GM18508 (cell line): ENCODE measurements around the gene HAGH.

Experiments
- ATAC-seq: cut with Tn5 transposase; IDR thresholded peaks from one replicate; pipeline ENCODE4 v1.9.1; 2021; ENCODE audit warnings: moderate number of reproducible peaks; ENCODE audit not compliant: insufficient read depth, unreplicated experiment

The HAGH gene

DNA sequence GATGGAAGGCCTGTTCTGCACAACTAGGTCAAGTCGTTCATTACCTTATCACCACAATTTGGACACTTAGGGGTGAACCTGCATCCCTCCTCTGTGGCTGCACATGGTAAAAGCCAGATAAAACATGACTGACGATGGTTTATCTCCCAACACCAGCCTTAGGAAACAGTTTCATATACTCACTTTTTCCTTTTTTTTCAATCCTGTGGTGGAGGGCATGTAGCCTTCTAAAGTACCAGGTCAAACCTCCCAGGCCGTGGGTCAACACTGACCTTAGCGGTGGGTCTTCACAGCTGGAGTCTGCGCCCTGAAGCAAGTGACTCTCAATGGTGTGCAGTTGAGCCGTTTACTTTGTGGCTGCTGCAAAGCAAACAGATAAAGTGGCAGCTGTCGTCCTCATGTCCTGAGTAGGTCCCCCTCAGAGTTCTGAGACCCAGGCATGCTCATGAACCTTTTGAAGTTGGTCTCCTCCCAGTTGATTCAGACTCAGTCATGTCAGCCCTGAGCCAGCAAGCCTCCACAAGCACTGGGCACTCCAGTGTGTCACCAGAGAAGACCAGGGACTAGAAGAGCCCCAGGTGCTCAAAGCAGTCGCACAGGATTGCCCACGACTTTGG lies 6.3 kb upstream of the HAGH start:
- no peak for ATAC-seq

DNA sequence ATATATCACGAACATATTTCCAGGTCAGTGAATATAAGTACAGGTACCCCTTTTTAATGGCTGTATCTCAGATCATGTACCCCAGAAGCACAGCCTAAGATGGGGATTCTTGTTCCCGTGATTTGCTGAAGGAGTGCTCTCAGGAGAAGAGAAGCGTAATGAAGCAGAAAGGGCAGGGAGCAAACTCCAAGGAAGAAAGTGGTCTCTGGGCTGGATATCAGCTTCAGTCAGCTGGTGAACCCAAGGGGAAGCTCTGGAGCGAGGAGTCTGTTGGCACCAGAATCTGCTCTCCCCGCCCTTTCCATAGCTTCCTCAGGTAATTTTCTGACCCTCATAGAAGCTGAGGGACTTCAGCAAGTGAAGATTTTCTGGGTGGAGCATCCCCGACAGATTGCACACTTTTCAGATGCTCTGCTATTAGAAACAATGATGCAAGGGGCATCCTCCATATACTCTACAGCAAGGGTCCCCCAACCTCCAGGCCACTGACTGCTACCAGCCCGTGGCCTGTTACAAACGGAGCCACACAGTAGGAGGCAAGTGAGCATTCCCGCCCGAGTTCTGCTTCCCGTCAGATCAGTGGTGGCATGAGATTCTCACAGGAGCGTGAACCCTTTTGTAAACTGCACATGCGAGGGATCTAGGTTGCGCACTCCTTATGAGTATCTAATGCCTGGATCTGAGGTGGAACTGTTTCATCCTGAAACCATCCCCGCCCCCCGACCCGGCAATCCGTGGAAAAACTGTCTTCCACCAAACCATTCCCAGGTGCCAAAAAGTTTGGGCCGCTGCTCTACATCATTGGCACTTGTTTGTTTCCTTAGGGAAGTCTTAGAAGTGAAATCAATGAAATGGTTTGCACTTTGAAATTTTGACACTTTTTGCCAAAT lies 4.8 kb upstream of the HAGH start:
- ATAC-seq: no peak

DNA sequence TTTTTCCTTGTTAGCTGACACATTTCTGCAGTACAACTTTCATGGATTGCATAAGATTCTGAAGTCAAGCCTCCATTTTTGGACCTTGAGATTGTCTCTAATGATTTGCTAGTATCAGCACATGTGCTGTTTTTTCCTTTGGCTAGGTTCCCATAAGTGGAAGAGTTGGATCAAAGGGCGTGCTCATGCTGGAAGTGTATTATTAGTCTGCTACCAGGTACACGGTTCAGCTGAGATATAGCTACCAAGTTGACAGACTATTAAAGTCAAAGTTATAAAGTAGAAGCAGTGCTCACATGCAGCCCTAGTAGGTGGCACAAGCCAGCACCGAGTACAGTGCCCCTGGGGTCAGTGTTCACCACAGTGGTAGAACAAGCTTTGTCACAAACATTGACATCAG lies 3.6 kb upstream of the HAGH start:
- no peak for ATAC-seq

DNA sequence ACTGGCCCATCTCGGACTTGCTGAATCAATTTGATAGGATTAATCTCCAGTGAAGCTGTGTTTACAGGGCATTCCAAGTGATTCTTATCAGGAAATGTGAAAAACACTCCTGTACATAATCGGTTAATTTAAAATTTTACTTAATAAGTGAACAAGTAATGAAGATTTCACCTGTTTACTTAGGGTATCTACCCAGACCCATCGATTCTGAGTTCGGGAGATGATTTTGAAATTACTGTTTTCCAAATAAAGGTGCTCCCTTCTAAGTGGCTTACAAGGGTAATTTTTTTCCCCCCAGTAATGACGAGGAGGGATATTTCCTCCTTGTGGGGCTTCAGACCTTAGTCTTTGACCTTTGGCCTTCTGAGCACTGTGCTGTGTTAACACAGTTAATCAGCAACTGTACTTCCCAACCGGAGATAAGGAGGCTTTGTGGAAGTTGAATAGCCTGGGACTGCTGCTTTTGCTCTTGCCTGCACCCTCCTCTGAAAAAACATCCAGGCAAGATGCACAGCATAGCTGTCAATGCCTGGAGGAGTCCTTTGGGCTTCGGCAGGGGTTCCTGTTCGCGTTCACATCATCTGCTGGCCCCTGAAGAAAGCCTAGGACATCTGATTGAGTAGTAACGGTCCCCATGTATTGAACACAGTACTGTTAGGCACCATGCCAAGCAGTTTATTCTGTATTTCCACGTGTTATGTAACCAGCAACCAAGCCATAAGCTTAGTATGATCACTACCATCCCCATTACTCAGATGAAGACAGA lies 2.2 kb upstream of the HAGH start:
- ATAC-seq: no peak

DNA sequence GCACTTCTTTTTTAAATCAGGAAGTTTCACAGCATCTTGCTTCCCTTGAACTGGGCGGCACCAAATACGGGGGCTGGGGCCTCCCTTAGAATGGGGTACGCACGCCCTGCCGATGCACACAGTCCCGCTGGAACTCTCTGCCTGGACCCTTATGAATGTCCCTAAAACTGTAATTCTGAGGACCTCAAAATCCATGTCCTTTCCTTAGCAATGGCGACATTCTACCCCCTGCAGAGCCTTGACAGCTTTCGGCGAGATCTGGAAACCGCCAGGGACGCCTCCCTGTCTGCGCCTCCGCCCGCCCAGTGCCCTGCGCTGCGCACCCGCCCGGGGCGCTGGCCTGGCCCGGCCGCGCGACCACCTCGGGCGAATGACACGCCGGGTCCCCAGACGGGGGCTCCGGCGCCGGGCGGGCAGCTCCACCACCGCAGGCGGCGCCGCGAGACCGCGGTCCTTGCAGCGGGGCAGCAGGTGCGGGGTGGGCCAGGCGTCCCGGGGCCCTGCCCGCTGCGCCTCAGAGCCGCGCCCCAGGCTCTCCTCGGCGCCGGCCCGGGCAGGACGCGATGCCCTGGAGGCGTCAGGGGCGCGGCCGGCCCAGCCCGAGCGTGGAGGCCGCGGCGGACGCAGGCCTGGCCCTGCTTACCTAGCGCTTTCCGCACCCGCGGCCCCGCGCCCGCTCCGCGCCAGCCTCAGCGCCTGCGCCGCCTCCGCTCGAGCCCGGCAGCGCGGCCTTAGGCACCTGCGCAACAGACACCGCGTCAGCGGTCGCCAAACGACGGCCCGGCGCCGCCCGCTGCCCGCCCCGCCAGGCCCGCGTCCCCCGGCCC lies 548 bp downstream of the HAGH start:
- ATAC-seq: no peak

GRCh38 chr16:1825381-1825863 lies 1.2 kb downstream of the HAGH start:
- no peak for ATAC-seq

DNA sequence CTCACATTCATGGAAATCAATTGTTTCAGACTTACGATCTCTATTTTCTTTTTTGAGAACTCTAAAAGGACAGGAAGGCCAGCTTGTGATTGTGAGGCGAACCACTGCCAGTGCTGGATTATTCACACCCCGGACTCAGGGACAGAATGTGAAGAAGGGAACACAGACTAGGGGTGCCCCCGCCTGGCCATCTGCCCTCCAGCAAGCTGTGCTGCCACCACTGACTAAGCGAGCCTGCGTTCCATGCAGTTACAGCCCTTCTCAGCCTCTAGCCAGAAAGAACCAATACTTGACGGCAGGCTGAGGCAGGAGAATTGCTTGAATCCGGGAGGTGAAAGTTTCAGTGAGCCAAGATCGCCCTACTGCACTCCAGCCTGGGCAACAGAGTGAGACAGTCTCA lies 2.8 kb downstream of the HAGH start:
- no peak for ATAC-seq

DNA sequence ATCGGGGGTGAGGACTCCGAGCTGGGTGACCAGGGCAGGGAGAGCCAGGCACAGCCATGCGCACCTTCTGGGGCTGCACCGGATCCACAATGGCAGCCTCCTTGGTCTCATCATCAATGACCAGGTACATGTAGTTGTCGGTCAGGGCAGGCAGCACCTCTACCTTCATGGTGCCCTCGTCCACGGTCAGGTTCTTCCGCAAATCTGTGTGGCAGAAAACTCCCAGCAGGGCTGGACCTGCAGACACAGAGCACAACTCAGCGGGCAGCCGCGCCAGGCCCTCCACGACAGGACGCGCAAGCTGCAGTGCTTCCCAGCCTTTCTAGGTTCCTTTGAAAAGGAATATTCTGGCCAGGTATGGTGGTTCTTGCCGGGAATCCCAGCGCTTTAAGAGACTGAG lies 3.8 kb downstream of the HAGH start:
- no peak for ATAC-seq

GRCh38 chr16:1821861-1822611 lies 4.6 kb downstream of the HAGH start:
- no peak for ATAC-seq

DNA sequence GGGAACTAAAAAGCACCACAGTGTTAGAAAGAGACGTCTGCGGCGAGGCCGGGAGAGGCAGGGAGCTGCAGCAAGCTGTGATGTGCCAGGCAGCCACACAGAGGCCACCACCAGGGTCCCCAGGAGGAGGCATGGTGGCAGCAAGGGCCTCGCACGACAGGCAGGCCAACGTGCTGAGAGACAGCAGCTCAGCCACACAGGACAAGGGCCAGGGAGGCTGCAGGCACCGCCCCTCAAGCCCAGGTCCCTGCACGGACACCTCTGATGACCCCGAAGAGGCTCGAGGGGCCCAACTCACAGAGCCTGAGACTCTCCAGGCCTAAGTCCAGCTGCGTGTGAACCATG lies 5.7 kb downstream of the HAGH start:
- ATAC-seq: no peak

- ATAC-seq: no peak
These were observed 6.3 kb downstream of the HAGH start for GRCh38 chr16:1820096-1820945.

- no peak for ATAC-seq
These were observed 7.0 kb downstream of the HAGH start for GRCh38 chr16:1819611-1820010.

GRCh38 chr16:1818873-1819525 lies 7.6 kb downstream of the HAGH start:
- no peak for ATAC-seq

DNA sequence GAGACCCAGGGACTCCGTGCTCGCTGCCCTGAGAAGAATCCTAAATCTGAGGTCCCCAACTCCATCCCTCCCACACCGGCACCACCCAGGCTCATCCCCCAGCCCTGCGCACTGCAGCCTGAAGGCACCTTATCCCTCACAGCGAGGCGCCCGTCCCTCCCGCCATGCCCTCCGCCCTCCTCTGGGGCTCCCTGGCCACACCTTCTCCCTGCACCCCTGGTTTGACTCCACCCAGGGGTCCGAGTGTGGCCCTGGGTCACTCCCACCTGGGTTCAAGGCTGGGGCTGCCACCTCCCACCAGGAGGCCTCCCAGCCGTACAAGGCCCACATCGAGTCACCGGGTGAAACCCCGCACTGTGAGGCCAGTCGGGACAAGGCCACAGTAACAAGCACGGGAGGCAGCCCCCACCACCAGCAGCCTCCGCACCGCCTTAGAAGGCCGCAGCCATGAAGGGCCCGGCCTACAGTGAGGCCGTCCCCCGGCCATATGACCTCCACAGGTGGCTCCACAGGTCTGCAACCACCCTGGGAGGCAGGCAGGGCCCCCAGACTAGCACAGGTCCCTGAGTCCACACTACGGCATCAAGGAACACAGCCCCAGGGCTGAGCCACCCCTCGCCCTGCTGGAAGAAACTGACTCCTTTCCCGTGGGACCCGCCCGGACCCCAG lies 8.3 kb downstream of the HAGH start:
- no peak for ATAC-seq

GRCh38 chr16:1817716-1818115 lies 8.9 kb downstream of the HAGH start:
- ATAC-seq: no peak

DNA sequence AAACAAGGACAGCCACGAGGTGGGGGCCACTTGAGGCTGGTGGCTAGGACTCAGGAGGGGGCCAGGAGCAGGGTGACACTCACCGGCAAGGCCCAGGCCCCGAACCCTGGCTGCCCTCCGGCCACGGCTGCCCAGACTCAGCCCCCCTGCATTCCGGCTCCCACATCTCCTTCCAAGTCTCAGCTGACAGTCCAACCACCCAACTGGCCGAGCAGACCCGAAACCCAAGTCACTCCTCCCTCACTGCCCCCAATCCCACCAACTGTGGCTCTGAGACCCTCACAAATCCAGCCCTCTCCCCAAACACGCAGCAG lies 9.4 kb downstream of the HAGH start:
- ATAC-seq: no peak

DNA sequence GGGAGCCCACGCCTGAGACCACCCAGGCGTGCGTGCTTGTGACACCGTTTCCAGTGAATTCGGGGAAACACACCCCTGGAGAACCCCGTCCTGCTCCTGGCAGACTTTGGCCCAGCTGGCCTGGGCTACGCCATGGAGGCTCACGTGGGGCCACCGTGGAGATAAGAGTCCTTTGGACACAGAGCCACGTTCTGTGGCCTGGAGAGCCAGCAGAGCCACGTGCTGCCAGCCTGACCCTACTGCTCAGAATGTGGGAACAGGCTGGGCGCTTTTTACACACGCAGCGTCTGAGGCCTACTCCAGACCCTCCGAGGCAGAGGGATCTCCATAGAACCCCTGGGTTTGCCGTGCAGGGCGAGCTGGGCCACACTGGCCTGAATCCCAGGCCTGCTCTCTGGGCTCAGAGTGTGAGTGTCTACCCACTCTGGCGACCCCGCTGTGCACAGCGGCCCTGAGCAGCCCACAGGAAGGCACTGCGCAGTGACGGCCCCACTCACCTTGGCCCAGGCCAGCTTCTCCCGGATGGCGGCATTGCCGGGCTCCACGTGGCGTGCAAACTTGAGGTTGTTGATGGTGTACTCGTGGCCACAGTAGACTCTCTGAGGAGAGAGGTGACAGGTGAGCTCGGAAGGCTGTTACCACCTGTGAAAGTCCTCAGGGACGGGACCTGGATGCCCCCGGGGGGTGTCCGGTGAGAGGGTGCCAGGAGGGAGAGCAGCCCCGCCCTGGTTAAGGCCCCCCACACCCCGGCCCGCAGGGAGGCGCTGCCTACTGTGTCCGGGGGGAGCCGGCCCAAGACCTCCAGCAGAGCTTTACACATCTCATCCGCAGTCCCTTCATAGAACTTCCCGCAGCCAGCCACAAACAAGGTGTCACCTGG lies 10.0 kb downstream of the HAGH start:
- no peak for ATAC-seq
